Measurements from ENCODE around the gene SH3GL3. TPM values are rescaled to one million over a fixed set of nuclear protein-coding genes. Genes with fewer than 3 reads are reported as not detected.

SH3GL3 gene
- total RNA-seq, 1 donor from 2014 or later, result not detected

- DNase-seq (ENCODE audit: extremely low read depth, low read depth, low spot score), result peak; percentile 29
Measured at GRCh38 chr15:83559310-83559966, 112.3 kb downstream of the SH3GL3 start.

GRCh38 chr15:83561661-83562060 is 114.5 kb downstream of the SH3GL3 start:
- DNase-seq (ENCODE audit: extremely low read depth, low read depth, low spot score), result no peak

- DNase-seq (ENCODE audit: extremely low read depth, low read depth, low spot score), result no peak
Measured at GRCh38 chr15:83565138-83565537, 118.0 kb downstream of the SH3GL3 start.

- peak; percentile 3 for DNase-seq (ENCODE audit: extremely low read depth, low read depth, low spot score)
Measured at GRCh38 chr15:83565553-83566159, 118.5 kb downstream of the SH3GL3 start.

- no peak for DNase-seq (ENCODE audit: extremely low read depth, low read depth, low spot score)
Measured at GRCh38 chr15:83567318-83567717, 120.2 kb downstream of the SH3GL3 start.

GRCh38 chr15:83569341-83569740 is 122.2 kb downstream of the SH3GL3 start:
- DNase-seq (ENCODE audit: extremely low read depth, low read depth, low spot score), result no peak

- DNase-seq (ENCODE audit: extremely low read depth, low read depth, low spot score), result no peak
Measured at GRCh38 chr15:83570756-83571155, 123.6 kb downstream of the SH3GL3 start.

- DNase-seq (ENCODE audit: extremely low read depth, low read depth, low spot score), result peak; percentile 3
Measured at GRCh38 chr15:83571820-83572707, 124.9 kb downstream of the SH3GL3 start.

- no peak for DNase-seq (ENCODE audit: extremely low read depth, low read depth, low spot score)
Measured at GRCh38 chr15:83574345-83574744, 127.2 kb downstream of the SH3GL3 start.

GRCh38 chr15:83578691-83579090 is 131.6 kb downstream of the SH3GL3 start:
- DNase-seq (ENCODE audit: extremely low read depth, low read depth, low spot score), result no peak

- DNase-seq (ENCODE audit: extremely low read depth, low read depth, low spot score), result no peak
Measured at GRCh38 chr15:83581381-83581780, 134.2 kb downstream of the SH3GL3 start.

GRCh38 chr15:83582381-83582780 is 135.2 kb downstream of the SH3GL3 start:
- DNase-seq (ENCODE audit: extremely low read depth, low read depth, low spot score), result no peak

- DNase-seq (ENCODE audit: extremely low read depth, low read depth, low spot score), result no peak
Measured at GRCh38 chr15:83585601-83586335, 138.6 kb downstream of the SH3GL3 start.

GRCh38 chr15:83587091-83587490 is 139.9 kb downstream of the SH3GL3 start:
- DNase-seq (ENCODE audit: extremely low read depth, low read depth, low spot score), result no peak

- no peak for DNase-seq (ENCODE audit: extremely low read depth, low read depth, low spot score)
Measured at GRCh38 chr15:83588441-83588840, 141.3 kb downstream of the SH3GL3 start.

GRCh38 chr15:83592370-83593040 is 145.4 kb downstream of the SH3GL3 start:
- DNase-seq (ENCODE audit: extremely low read depth, low read depth, low spot score), result no peak

GRCh38 chr15:83595191-83595590 is 148.1 kb downstream of the SH3GL3 start:
- DNase-seq (ENCODE audit: extremely low read depth, low read depth, low spot score), result no peak

- no peak for DNase-seq (ENCODE audit: extremely low read depth, low read depth, low spot score)
Measured at GRCh38 chr15:83598031-83598430, 150.9 kb downstream of the SH3GL3 start.

GRCh38 chr15:83602021-83602420 is 154.9 kb downstream of the SH3GL3 start:
- no peak for DNase-seq (ENCODE audit: extremely low read depth, low read depth, low spot score)

GRCh38 chr15:83604549-83604948 is 157.4 kb downstream of the SH3GL3 start:
- no peak for DNase-seq (ENCODE audit: extremely low read depth, low read depth, low spot score)

Measured in glomerular endothelial cell (primary cell).